OCI-LY7 (cell line): ENCODE results near the gene COX20. TPM values are rescaled to one million over a fixed set of nuclear protein-coding genes. Genes with fewer than 3 reads are reported as not detected.

ENCODE experiments used
- BruUV-seq: library from RNA; stranded (reverse); fragments of 400-500 nt; replicated peaks from 2 replicates; lab custom pipeline; 2021; lab: Mats Ljungman, UMichigan
- CTCF ChIA-PET: fragments of 300-600 bp; sonication (Branson Sonifier 250); formaldehyde crosslinking; loops from one replicate; lab custom pipeline; 2022; ENCODE audit warnings: antibody characterized with exemption; ENCODE audit not compliant: unreplicated experiment; lab: Charles Lee
- POLR2A ChIA-PET: fragments of 300-600 bp; sonication (Branson Sonifier 250); formaldehyde crosslinking; loops from one replicate; lab custom pipeline; 2022; ENCODE audit warnings: antibody characterized with exemption; lab: Charles Lee
- DNase-seq: peaks from one replicate; pipeline ENCODE4 v3.0.0-alpha.2; 2015; ENCODE audit warnings: low spot score
- H2AFZ ChIP-seq: fragments of 200-600 bp; sonication (generic), shearing (Covaris generic); 2 replicates; pipeline ENCODE4 v1.6.1; 2014; ENCODE audit warnings: mild to moderate bottlenecking, antibody characterized with exemption, low read length, moderate library complexity
- H3K27ac ChIP-seq: fragments of 200-600 bp; sonication (generic); 2 replicates; pipeline ENCODE4 v1.5.1; 2014; ENCODE audit warnings: mixed run types, low read depth, mild to moderate bottlenecking, moderate library complexity, low read length, inconsistent platforms; ENCODE audit not compliant: poor library complexity, severe bottlenecking
- H3K36me3 ChIP-seq: fragments of 200-600 bp; sonication (generic); 2 replicates; pipeline ENCODE4 v1.6.1; 2014; ENCODE audit warnings: mild to moderate bottlenecking, antibody characterized with exemption, low read length, moderate library complexity, mixed read lengths; ENCODE audit not compliant: insufficient read depth
- H3K4me1 ChIP-seq: fragments of 200-600 bp; sonication (generic); 2 replicates; pipeline ENCODE4 v1.5.1; 2014; ENCODE audit warnings: mild to moderate bottlenecking, low read length; ENCODE audit not compliant: insufficient read depth, poor library complexity, severe bottlenecking
- H3K4me2 ChIP-seq: fragments of 200-600 bp; sonication (generic); 2 replicates; pipeline ENCODE4 v1.6.1; 2014; ENCODE audit warnings: mild to moderate bottlenecking, low read length
- H3K4me3 ChIP-seq: fragments of 200-600 bp; sonication (generic); 2 replicates; pipeline ENCODE4 v1.5.1; 2014; ENCODE audit warnings: mild to moderate bottlenecking, low read depth, low read length; ENCODE audit not compliant: poor library complexity, severe bottlenecking
- H3K79me2 ChIP-seq: fragments of 200-600 bp; sonication (generic); 2 replicates; pipeline ENCODE4 v1.6.1; 2016; ENCODE audit warnings: low read depth, mild to moderate bottlenecking, low read length, moderate library complexity, mixed read lengths; ENCODE audit not compliant: insufficient read depth
- H3K9me2 ChIP-seq: fragments of 200-600 bp; sonication (generic); 2 replicates; pipeline ENCODE4 v1.6.1; 2016; ENCODE audit warnings: mild to moderate bottlenecking, low read length, mixed read lengths; ENCODE audit not compliant: insufficient read depth
- H3K9me3 ChIP-seq: fragments of 200-600 bp; sonication (generic); 2 replicates; pipeline ENCODE4 v1.6.1; 2014; ENCODE audit warnings: mild to moderate bottlenecking, mixed run types, low read length, mixed read lengths
- H4K20me1 ChIP-seq: fragments of 200-600 bp; sonication (generic); 2 replicates; pipeline ENCODE4 v1.6.1; 2014; ENCODE audit warnings: mild to moderate bottlenecking, antibody characterized with exemption, low read length, moderate library complexity, mixed read lengths; ENCODE audit not compliant: insufficient read depth
- EZH2phosphoT487 ChIP-seq: fragments of 200-600 bp; sonication (generic); IDR thresholded peaks from 2 replicates; pipeline ENCODE4 v1.6.1; 2018; ENCODE audit warnings: low read depth, borderline replicate concordance, mild to moderate bottlenecking, mixed run types, antibody characterized with exemption, low read length, moderate library complexity, mixed read lengths
- intact Hi-C: fragments of 100-400 bp; cut with micrococcal nuclease; formaldehyde crosslinking; loops from one replicate; pipeline ENCODE4 v1.10.0; 2022; ENCODE audit not compliant: unreplicated experiment
- total RNA-seq, 2 experiments: library from RNA; depleted of rRNA in 1 of 2; stranded (reverse); fragments of >200 nt in 1 of 2; shearing (Covaris generic) in 1 of 2; gene quantifications; 2 replicates each; pipeline ENCODE4 v1.2.3, GENCODE V29; 2014 to 2022
- TF ChIP-seq, protein P1 (sequence below): fragments of 200-600 bp; sonication (generic); conservative IDR thresholded peaks from 2 replicates; pipeline ENCODE4 v1.5.1; 2014; ENCODE audit warnings: mild to moderate bottlenecking, antibody characterized with exemption, low read length, moderate library complexity, mixed read lengths

The COX20 gene
- total RNA-seq, 2 experiments from 2014 or later, result 12.7 to 26.3 TPM

DNA sequence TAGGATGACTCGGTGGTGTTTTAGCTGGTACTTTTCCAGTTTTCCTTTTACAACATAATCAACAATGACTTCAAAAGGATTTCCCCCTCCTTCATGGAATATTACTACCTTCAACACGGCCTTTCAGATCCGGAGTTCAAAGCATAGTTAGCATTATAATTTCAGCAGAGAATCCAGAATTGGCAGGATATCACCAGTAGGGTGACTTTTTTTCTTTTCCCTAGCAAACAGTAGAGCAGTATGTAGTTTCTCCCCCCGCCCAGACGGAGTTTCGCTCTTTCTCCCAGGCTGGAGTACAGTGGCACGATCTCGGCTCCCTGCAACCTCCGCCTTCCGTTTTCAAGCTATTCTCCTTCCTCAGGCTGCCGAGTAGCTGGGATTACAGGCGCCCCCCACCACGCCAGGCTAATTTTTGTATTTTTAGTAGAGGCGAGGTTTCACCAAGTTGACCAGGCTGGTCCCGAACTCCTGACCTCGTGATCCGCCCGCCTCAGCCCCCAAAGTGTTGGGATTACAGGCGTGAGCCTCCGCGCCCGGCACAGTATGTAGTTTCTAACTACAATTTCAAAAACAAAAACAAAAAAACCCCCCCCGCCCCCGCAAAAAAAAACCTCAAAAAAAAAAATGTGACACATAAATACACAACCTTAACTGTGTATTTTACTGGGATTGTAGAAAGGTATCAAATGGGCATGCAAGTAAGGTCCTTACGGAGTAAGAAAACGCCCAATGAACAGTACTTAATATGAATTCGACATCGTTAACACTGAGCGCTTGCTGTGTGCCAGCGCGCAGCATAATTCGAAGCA lies 1.5 kb upstream of the COX20 start:
- DNase-seq, result peak; percentile 81
- POLR2A ChIA-PET, result interaction anchor here (1.0 to 5.8 kb wide), 9 partner anchors 14 to 208 kb away, joined by 3 to 83 read pairs (median 6); partner anchors contain the start of gene HNRNPU
- peak overlapping the region; percentile 82 for H2AFZ ChIP-seq

DNA sequence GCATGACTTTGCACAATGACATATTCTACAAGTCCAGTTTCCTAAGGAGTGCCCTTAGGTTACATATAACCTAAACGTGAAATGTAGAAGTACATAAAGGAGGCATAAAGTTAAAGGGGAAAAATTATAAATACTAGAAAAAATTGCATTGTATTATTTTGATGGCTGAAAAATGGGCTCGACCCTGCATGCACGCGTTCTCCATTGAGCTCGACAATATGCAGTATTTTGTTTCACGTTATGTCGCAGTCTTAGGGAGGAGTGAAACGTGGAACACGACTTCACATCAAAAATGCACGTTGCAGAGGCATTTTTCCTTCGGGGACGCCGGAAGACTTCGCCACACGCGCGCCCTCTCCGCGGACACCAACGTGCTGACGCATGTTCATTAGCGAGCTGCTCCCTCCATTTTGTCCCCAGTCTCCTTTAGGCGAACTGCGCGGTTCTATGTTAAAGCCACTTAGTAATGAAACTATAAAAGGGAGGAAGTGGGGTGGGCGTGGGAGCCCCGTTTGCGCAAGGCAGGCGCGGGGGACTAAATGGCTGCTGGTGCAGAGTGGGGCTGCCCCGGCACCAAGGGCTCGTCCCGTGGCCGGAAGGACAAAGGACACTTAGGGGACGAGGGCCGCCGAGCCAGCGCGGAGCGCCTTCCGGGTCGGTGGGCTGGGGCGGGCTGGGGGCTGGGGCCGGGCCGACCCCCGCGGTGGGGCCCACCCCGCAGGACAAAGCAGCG lies 749 bp upstream of the COX20 start:
- CTCF ChIA-PET, result interaction anchor here (0.5 to 2.0 kb wide), 3 partner anchors 33 to 217 kb away, joined by 3 to 7 read pairs (median 4); no protein-coding TSS in a partner anchor
- no peak for TF ChIP-seq EZH2phosphoT487
- TF ChIP-seq, protein P1, sequence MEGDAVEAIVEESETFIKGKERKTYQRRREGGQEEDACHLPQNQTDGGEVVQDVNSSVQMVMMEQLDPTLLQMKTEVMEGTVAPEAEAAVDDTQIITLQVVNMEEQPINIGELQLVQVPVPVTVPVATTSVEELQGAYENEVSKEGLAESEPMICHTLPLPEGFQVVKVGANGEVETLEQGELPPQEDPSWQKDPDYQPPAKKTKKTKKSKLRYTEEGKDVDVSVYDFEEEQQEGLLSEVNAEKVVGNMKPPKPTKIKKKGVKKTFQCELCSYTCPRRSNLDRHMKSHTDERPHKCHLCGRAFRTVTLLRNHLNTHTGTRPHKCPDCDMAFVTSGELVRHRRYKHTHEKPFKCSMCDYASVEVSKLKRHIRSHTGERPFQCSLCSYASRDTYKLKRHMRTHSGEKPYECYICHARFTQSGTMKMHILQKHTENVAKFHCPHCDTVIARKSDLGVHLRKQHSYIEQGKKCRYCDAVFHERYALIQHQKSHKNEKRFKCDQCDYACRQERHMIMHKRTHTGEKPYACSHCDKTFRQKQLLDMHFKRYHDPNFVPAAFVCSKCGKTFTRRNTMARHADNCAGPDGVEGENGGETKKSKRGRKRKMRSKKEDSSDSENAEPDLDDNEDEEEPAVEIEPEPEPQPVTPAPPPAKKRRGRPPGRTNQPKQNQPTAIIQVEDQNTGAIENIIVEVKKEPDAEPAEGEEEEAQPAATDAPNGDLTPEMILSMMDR, result no peak
- peaks cover 9% of the 10 kb centered on the region; the same call in 1 of the 2 replicates for H4K20me1 ChIP-seq
- H3K9me3 ChIP-seq, result no peaks in the 10 kb centered on the region
- peaks cover 40% of the 10 kb centered on the region for H3K36me3 ChIP-seq
- peaks cover 71% of the 10 kb centered on the region for H3K4me1 ChIP-seq
- H3K27ac ChIP-seq, result peak overlapping the region; percentile 94
- peak overlapping the region; percentile 82 for H2AFZ ChIP-seq
- peak; percentile 93 for DNase-seq
- POLR2A ChIA-PET, result interaction anchor here (0.7 to 5.8 kb wide), 11 partner anchors 13 to 388 kb away, joined by 3 to 83 read pairs (median 6); partner anchors contain the start of gene HNRNPU
- intact Hi-C loops, result loop anchor here (1.0 to 10.0 kb wide), 8 partner anchors 29 to 970 kb away; no protein-coding TSS in a partner anchor
- peaks cover 41% of the 10 kb centered on the region for H3K79me2 ChIP-seq
- H3K9me2 ChIP-seq, result no peaks in the 10 kb centered on the region
- H3K4me2 ChIP-seq, result peak overlapping the region; percentile 83
- H3K4me3 ChIP-seq, result peak overlapping the region; percentile 88
- TSS peak; percentile 49 for BruUV-seq

More for the DNA sequence above, 1.5 kb upstream of the COX20 start:
- no peaks in the 10 kb centered on the region for H3K9me3 ChIP-seq
- TF ChIP-seq, protein P1, result peak; percentile 54
- TF ChIP-seq EZH2phosphoT487, result no peak
- H4K20me1 ChIP-seq, result peaks cover 9% of the 10 kb centered on the region; the same call in 1 of the 2 replicates
- no peaks in the 10 kb centered on the region for H3K9me2 ChIP-seq
- H3K27ac ChIP-seq, result peak overlapping the region; percentile 94
- H3K4me2 ChIP-seq, result peak overlapping the region; percentile 83
- peak overlapping the region; percentile 88 for H3K4me3 ChIP-seq
- peaks cover 63% of the 10 kb centered on the region for H3K4me1 ChIP-seq
- peaks cover 34% of the 10 kb centered on the region for H3K79me2 ChIP-seq
- BruUV-seq, result no TSS peak
- intact Hi-C loops, result loop anchor here (1.0 to 10.0 kb wide), 3 partner anchors 182 to 971 kb away; no protein-coding TSS in a partner anchor
- H3K36me3 ChIP-seq, result peaks cover 32% of the 10 kb centered on the region
- CTCF ChIA-PET, result interaction anchor here (0.5 to 2.0 kb wide), 2 partner anchors 32 to 127 kb away, joined by 4 to 7 read pairs; no protein-coding TSS in a partner anchor
